PFSK-1 (cell line): ENCODE measurements around the gene ALDH4A1.

Experiments used
- POLR2AphosphoS5 ChIP-seq: IDR thresholded peaks from 2 replicates; pipeline ENCODE4 v1.6.1; 2012; ENCODE audit warnings: low read depth, mild to moderate bottlenecking, control low read depth, low read length, moderate library complexity
- SIN3A ChIP-seq: IDR thresholded peaks from 2 replicates; pipeline ENCODE4 v1.6.1; 2012; ENCODE audit warnings: mild to moderate bottlenecking, low read length, moderate library complexity, borderline replicate concordance; ENCODE audit not compliant: insufficient read depth
- TAF1 ChIP-seq: IDR thresholded peaks from 2 replicates; pipeline ENCODE4 v1.6.1; 2012; ENCODE audit warnings: low read length, control low read depth, borderline replicate concordance; ENCODE audit not compliant: insufficient read depth

- TF ChIP-seq POLR2AphosphoS5, result no peak
- no peak for TF ChIP-seq TAF1
- TF ChIP-seq SIN3A, result no peak
Observed at GRCh38 chr1:18870957-18871356, 31.4 kb downstream of the ALDH4A1 start.
